HEK293 (cell line): ENCODE data around the gene RPP25L.

Experiments
- ATF2 ChIP-seq: fragments of 450-650 bp; formaldehyde crosslinking; IDR thresholded peaks from 2 replicates; pipeline ENCODE4 v1.5.1; 2016; ENCODE audit warnings: missing biosample characterization, missing genetic modification characterization, low read depth
- BCL11A ChIP-seq: fragments of 450-650 bp; formaldehyde crosslinking; IDR thresholded peaks from 2 replicates; pipeline ENCODE4 v1.5.1; 2016; ENCODE audit warnings: low read depth, missing biosample characterization, missing genetic modification characterization
- CTCF ChIP-seq: fragments of 450-650 bp; formaldehyde crosslinking; IDR thresholded peaks from 2 replicates; pipeline ENCODE4 v1.5.1; 2016; ENCODE audit warnings: missing biosample characterization, missing genetic modification characterization
- GLI2 ChIP-seq: fragments of 450-650 bp; formaldehyde crosslinking; IDR thresholded peaks from 2 replicates; pipeline ENCODE4; 2017; ENCODE audit warnings: missing biosample characterization, missing genetic modification characterization, low read depth, borderline replicate concordance
- HOXA7 ChIP-seq: sonication (generic); formaldehyde crosslinking; IDR thresholded peaks from 2 replicates; pipeline ENCODE4 v1.8.1; 2022; ENCODE audit warnings: missing genetic modification reagents, borderline replicate concordance
- HOXD13 ChIP-seq: sonication (generic); formaldehyde crosslinking; IDR thresholded peaks from 2 replicates; pipeline ENCODE4 v1.8.0; 2022; ENCODE audit warnings: missing genetic modification reagents, borderline replicate concordance
- SCRT2 ChIP-seq: fragments of 450-650 bp; formaldehyde crosslinking; IDR thresholded peaks from 2 replicates; pipeline ENCODE4 v1.5.1; 2016; ENCODE audit warnings: missing biosample characterization, missing genetic modification characterization
- SP2 ChIP-seq: fragments of 450-650 bp; formaldehyde crosslinking; IDR thresholded peaks from 2 replicates; pipeline ENCODE4 v1.5.1; 2016; ENCODE audit warnings: missing biosample characterization, missing genetic modification characterization
- SP3 ChIP-seq: fragments of 450-650 bp; formaldehyde crosslinking; IDR thresholded peaks from 2 replicates; pipeline ENCODE4 v1.5.1; 2016; ENCODE audit warnings: missing biosample characterization, missing genetic modification characterization
- YY2 ChIP-seq: fragments of 450-650 bp; formaldehyde crosslinking; IDR thresholded peaks from 2 replicates; pipeline ENCODE4 v1.5.1; 2016; ENCODE audit warnings: missing biosample characterization, missing genetic modification characterization
- ZBTB21 ChIP-seq: fragments of 450-650 bp; formaldehyde crosslinking; IDR thresholded peaks from 2 replicates; pipeline ENCODE4 v1.5.1; 2017; ENCODE audit warnings: missing biosample characterization, missing genetic modification characterization
- ZBTB7A ChIP-seq: fragments of 450-650 bp; formaldehyde crosslinking; IDR thresholded peaks from 2 replicates; pipeline ENCODE4 v1.5.1; 2016; ENCODE audit warnings: low read depth, missing biosample characterization, missing genetic modification characterization
- ZEB2 ChIP-seq: fragments of 450-650 bp; formaldehyde crosslinking; IDR thresholded peaks from 2 replicates; pipeline ENCODE4 v1.5.1; 2016; ENCODE audit warnings: missing biosample characterization, missing genetic modification characterization
- ZFP3 ChIP-seq: fragments of 450-650 bp; formaldehyde crosslinking; IDR thresholded peaks from 2 replicates; pipeline ENCODE4 v1.5.1; 2016; ENCODE audit warnings: low read depth, missing biosample characterization, missing genetic modification characterization
- ZIC2 ChIP-seq: fragments of 450-650 bp; formaldehyde crosslinking; IDR thresholded peaks from 2 replicates; pipeline ENCODE4 v1.5.1; 2016; ENCODE audit warnings: missing biosample characterization, missing genetic modification characterization
- ZNF114 ChIP-seq: fragments of 450-650 bp; formaldehyde crosslinking; IDR thresholded peaks from 2 replicates; pipeline ENCODE4 v1.5.0; 2017; ENCODE audit warnings: missing biosample characterization, missing genetic modification characterization
- ZNF148 ChIP-seq: fragments of 450-650 bp; formaldehyde crosslinking; IDR thresholded peaks from 2 replicates; pipeline ENCODE4 v1.5.0; 2017; ENCODE audit warnings: missing biosample characterization, missing genetic modification characterization, borderline replicate concordance
- ZNF2 ChIP-seq: fragments of 450-650 bp; formaldehyde crosslinking; IDR thresholded peaks from 2 replicates; pipeline ENCODE4 v1.5.1; 2016; ENCODE audit warnings: missing biosample characterization, missing genetic modification characterization
- ZNF24 ChIP-seq: fragments of 450-650 bp; formaldehyde crosslinking; IDR thresholded peaks from 2 replicates; pipeline ENCODE4 v1.5.1; 2016; ENCODE audit warnings: missing biosample characterization, missing genetic modification characterization
- ZNF274 ChIP-seq, 2 experiments: fragments of 200-500 bp in 1 of 2; fragments of 450-650 bp in 1 of 2; sonication (Bioruptor generic) in 1 of 2; formaldehyde crosslinking in 1 of 2; IDR thresholded peaks; 2 replicates each; pipeline versions ENCODE4 v1.5.1 to v1.6.1; 2014 to 2016; ENCODE audit warnings: borderline replicate concordance in 1 of 2, inconsistent platforms in 1 of 2, low read length in 1 of 2, missing biosample characterization in 1 of 2, missing genetic modification characterization in 1 of 2
- ZNF302 ChIP-seq: fragments of 450-650 bp; formaldehyde crosslinking; IDR thresholded peaks from 2 replicates; pipeline ENCODE4 v1.5.1; 2016; ENCODE audit warnings: missing biosample characterization, missing genetic modification characterization, low read depth
- ZNF341 ChIP-seq: fragments of 450-650 bp; formaldehyde crosslinking; IDR thresholded peaks from 2 replicates; pipeline ENCODE4; 2016; ENCODE audit warnings: low read depth, missing biosample characterization, missing genetic modification characterization
- ZNF600 ChIP-seq: fragments of 450-650 bp; formaldehyde crosslinking; IDR thresholded peaks from 2 replicates; pipeline ENCODE4 v1.5.1; 2016; ENCODE audit warnings: missing biosample characterization, missing genetic modification characterization
- ZNF623 ChIP-seq: fragments of 450-650 bp; formaldehyde crosslinking; IDR thresholded peaks from 2 replicates; pipeline ENCODE4 v1.5.1; 2016; ENCODE audit warnings: missing biosample characterization, missing genetic modification characterization
- ZNF639 ChIP-seq: fragments of 450-650 bp; formaldehyde crosslinking; IDR thresholded peaks from 2 replicates; pipeline ENCODE4 v1.5.1; 2016; ENCODE audit warnings: missing biosample characterization, missing genetic modification characterization
- ZSCAN16 ChIP-seq: fragments of 450-650 bp; formaldehyde crosslinking; IDR thresholded peaks from 2 replicates; pipeline ENCODE4 v1.5.1; 2016; ENCODE audit warnings: missing biosample characterization, missing genetic modification characterization
- ZSCAN30 ChIP-seq: fragments of 450-650 bp; IDR thresholded peaks from 2 replicates; pipeline ENCODE4 v1.5.1; 2018; ENCODE audit warnings: missing biosample characterization, mild to moderate bottlenecking, missing genetic modification characterization, moderate library complexity

Gene RPP25L

GRCh38 chr9:34620061-34620994 is 8.4 kb upstream of the RPP25L start, which contains the start of gene DCTN3 (continued):
- TF ChIP-seq GLI2 (tag by site-specific recombination) (no peak), ZNF24 (no peak), ATF2 (peak; percentile 59; the same call in 1 of the 2 replicates), ZNF114 (no peak), ZSCAN16 (tag by site-specific recombination) (no peak), ZFP3 (tag by site-specific recombination) (no peak), SP3 (tag by site-specific recombination) (peak; percentile 23; the same call in 1 of the 2 replicates), HOXA7 (CRISPR knock-in tag) (no peak), SP2 (peak; percentile 94), ZNF639 (no peak), SCRT2 (tag by site-specific recombination) (no peak), HOXD13 (peak; percentile 89), ZNF2 (no peak), ZNF148 (no peak), ZBTB7A (tag by site-specific recombination) (no peak), ZNF274 (IDR thresholded peaks at IDR 0.05; ENCODE audit: low read length) (no peak), ZNF274 (tag by site-specific recombination; IDR thresholded peaks at IDR 0.05; ENCODE audit: borderline replicate concordance) (no peak), ZIC2 (tag by site-specific recombination) (no peak), ZNF623 (tag by site-specific recombination) (no peak), BCL11A (tag by site-specific recombination) (no peak), ZSCAN30 (tag by site-specific recombination) (no peak), ZBTB21 (tag by site-specific recombination) (peak; percentile 84), YY2 (tag by site-specific recombination) (peak; percentile 58; the same call in 1 of the 2 replicates), ZNF302 (tag by site-specific recombination) (no peak), CTCF (tag by site-specific recombination) (no peak), ZNF341 (peak; percentile 49; the same call in 1 of the 2 replicates), ZEB2 (tag by site-specific recombination) (no peak), ZNF600 (tag by site-specific recombination) (0 out of 2 replicates have a peak, but pooled peaks have one; percentile 30)
